Stimulated activated CD4-positive, alpha-beta T cell treated with anti-CD3 and anti-CD28 coated beads, TNF-alpha, amount 100 ng/mL, for 4 hours (primary cell): ENCODE results near the gene WDTC1.
"Not testable (repeated sequence)": the region's sequence is repeated elsewhere in the genome, so short reads cannot be mapped to it uniquely, and the experiment has no call there.

ENCODE experiments used
- DNase-seq, 3 experiments: peaks; one replicate each; pipeline ENCODE4 v3.0.0-alpha.2; 2020; ENCODE audit warnings: low read depth in 3 of 3

The WDTC1 gene, protein sequence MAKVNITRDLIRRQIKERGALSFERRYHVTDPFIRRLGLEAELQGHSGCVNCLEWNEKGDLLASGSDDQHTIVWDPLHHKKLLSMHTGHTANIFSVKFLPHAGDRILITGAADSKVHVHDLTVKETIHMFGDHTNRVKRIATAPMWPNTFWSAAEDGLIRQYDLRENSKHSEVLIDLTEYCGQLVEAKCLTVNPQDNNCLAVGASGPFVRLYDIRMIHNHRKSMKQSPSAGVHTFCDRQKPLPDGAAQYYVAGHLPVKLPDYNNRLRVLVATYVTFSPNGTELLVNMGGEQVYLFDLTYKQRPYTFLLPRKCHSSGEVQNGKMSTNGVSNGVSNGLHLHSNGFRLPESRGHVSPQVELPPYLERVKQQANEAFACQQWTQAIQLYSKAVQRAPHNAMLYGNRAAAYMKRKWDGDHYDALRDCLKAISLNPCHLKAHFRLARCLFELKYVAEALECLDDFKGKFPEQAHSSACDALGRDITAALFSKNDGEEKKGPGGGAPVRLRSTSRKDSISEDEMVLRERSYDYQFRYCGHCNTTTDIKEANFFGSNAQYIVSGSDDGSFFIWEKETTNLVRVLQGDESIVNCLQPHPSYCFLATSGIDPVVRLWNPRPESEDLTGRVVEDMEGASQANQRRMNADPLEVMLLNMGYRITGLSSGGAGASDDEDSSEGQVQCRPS

GRCh38 chr1:27234049-27234882, at the start of gene WDTC1:
WDTC1 (plus strand) TSS chr1:27234632; CDS start chr1:27261055, 26,423 bp downstream.
- DNase-seq = peak; percentile 95 to 98 (median 96)

GRCh38 chr1:27184665-27185064, 49.8 kb upstream of the WDTC1 start:
- DNase-seq = not testable (repeated sequence)

- DNase-seq = no peak
These were observed 42.3 kb upstream of the WDTC1 start for GRCh38 chr1:27192039-27192529.

DNA sequence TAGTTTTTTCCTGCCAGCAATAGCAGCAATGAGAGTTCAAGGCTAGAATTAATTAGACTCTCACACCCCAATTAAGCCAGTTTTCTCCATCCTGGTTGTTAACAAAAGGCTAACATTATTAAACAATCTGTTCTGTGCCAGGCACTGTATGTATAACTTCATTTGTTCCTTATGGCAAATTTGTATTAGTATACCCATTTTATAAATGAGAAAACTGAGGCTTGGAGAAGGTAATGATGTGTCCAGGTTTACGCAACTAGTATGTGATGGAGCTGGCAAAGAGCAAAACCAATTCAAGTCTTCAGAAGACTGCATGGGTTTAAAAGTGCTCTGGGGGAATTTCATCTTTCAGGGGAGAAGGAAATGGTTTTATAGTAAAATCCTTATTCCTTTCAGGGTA, 41.2 kb upstream of the WDTC1 start:
- DNase-seq = no peak

DNA sequence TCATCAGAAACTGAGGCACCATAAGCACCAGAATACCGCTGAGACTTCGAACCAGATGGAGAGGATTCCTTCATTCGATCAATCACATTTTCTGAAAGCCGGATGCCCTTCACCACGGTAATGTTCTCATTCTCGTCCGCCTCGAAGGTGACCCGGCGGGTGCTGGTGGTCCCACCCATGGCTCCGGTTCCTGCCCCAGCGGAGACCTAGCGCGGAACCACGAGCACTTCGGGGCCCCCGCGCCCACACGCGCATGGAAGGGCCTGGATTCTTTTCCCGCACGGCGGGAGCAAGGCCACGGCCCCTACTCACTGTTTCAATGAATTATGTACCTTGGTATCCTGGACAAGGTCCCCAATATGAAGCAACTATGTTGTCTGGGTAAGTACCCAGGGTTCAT, 33.1 kb upstream of the WDTC1 start:
- no peak for DNase-seq

DNA sequence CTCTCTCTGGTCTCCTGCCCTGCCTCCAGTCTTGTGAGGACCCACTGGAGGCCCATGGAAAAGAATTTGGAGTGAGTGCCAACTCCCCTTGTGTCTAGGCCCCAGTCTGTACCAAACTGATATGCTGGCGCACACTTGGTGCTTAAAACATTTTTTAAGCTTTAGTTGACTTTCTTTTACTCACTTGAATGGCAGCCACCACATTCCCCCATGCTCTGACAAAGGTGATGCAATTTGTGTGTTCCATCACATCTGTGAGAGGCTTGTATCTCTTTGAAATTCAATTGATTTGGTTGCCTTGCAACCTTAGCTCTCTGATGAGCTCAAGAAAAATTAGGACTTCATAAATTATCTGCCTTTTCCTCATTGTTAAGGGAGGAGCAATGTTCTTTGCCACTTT, 30.5 kb upstream of the WDTC1 start:
- no peak for DNase-seq

- not testable (repeated sequence) for DNase-seq
These were observed 27.2 kb upstream of the WDTC1 start for GRCh38 chr1:27207238-27207637.

DNA sequence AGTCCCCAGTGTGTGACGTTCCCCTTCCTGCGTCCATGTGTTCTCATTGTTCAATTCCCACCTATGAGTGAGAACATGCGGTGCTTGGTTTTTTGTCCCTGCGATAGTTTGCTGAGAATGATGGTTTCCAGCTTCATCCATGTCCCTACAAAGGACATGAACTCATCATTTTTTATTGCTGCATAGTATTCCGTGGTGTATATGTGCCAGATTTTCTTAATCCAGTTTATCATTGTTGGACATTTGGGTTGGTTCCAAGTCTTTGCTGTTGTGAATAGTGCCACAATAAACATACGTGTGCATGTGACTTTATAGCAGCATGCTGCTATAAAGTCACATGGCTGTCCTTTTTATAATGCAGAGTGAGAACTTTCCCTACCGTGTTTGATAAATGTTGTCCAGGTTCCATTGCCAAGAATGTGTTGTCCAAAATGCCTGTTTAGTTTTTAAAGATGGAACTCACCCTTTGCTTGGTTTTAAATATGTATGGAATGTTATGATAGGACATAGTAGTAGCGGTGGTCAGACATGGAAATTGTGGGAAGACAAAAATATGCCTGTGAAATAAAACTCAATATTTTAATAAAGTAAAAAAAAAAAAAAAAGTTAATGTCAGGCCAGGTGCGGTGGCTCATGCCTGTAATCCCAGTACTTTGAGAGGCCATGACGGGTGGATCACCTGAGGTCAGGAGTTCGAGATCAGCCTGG, 26.1 kb upstream of the WDTC1 start:
- DNase-seq = not testable (repeated sequence)

DNA sequence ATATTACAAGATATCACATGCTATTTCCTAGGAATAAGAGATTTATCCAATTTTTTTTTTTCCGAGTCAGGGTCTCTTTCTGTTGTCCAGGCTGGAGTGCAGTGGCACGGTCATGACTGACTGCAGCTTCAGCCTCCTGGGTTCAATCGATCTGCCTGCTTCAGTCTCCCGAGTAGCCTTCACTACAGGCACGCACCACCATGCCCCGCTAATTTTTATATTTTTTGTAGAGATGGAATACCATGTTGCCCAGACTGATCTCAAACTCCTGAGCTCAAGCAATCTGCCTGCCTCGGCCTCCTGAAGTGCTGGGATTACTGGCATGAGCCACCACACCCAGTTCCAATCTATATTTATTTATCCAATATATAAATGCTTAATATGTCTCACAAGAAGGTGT, 18.0 kb upstream of the WDTC1 start:
- DNase-seq = no peak

DNA sequence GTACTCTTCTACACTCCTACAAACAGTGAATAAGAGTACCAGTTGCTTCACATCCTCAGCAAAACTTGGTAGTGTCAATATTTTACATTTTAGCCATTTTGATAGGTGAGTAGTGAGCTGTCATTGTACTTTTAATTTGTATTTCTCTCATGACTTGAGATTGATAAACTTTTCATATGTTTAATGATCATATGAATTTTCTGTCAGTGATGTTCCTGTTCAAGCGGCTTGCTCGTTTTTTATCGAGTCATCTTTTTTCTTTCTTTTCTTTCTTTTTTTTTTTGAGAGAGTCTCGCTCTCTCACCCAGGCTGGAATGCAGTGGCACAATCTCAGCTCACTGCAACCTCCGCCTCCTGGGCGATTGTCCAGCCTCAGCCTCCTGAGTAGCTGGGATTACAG, 17.0 kb upstream of the WDTC1 start:
- DNase-seq = no peak

- no peak for DNase-seq
These were observed 15.7 kb upstream of the WDTC1 start for GRCh38 chr1:27218736-27219135.

GRCh38 chr1:27220096-27220495, 14.3 kb upstream of the WDTC1 start:
- DNase-seq = no peak

- not testable (repeated sequence) for DNase-seq
These were observed 13.5 kb upstream of the WDTC1 start for GRCh38 chr1:27220702-27221497.

- DNase-seq = no peak
These were observed 8.8 kb upstream of the WDTC1 start for GRCh38 chr1:27225621-27226020.

DNA sequence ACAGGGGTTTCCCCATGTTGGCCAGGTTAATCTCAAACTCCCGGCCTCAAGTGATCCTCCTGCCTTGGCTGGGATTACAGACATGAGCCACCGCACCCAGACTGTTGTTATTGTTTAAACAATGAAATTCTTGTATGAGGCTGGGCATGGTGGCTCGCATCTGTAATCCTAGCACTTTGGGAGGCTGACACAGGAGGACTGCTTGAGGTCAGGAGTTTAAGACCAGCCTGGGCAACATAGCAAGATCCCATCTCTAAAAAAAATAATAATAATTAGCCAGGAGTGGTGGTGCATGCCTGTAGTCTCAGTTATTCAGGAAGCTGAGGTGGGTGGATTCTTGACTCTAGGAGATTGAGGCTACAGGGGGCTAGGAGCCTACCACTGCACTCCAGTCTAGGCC, 6.7 kb upstream of the WDTC1 start:
- DNase-seq = no peak

- DNase-seq = no peak
These were observed 774 bp upstream of the WDTC1 start for GRCh38 chr1:27233667-27234048.

DNA sequence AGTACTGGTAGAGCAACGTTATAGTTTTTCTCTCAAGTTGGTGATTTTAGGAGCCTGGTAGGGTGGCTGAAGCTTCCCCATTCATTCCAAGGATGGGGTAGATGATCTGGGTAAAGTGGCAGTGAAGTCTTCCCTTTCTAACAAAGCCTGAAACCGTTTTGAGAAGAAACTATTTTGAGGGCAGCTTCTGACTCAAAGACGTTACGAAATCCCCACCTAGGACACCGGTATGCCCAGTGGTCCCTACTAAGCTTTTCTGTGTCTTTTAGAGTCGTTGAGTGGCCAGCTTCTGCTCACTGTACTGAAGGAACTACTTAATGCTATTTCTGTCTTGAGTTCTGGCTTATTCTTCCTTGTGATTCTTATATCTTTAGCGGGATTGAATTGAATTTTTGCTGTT, 1.4 kb downstream of the WDTC1 start:
- DNase-seq = no peak

GRCh38 chr1:27237112-27237511, 2.7 kb downstream of the WDTC1 start:
- DNase-seq = no peak

DNA sequence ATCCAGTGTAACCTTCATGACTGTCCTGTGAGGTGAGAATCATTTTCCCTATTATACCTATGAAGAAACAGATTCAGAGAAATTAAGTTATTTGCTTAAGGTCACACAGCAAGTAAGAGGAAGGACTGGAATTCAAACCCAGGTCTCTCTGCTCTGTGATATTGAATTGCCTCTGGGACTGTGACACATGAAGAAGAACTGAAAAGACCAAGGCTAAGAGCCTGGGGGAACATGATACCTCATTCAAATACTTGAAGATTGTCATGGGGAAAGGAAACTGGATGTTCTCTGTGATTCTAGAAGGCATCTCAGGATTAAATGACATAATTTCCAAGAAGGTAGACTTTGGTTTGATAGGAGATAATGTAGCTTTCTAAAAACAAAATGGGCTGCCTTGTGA, 3.6 kb downstream of the WDTC1 start:
- no peak for DNase-seq

GRCh38 chr1:27241677-27242076, 7.2 kb downstream of the WDTC1 start:
- DNase-seq = no peak

DNA sequence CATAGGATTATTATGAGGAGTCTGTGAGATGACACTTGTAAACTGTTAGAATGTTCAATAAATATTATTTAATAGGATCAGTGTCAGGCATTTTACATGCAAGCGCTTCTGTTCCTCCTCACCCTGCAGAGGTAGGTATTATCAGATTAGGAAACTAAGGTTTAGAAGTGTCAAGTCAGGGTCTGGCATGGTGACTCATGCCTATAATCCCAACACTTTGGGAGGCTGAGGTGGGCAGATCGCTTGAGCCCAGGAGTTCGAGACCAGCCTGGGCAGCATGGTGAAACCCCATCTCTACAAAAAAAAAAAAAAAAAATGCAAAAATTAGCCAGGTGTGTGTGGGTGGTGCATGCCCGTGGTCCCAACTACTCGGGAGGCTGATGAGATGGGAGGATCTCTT, 9.2 kb downstream of the WDTC1 start:
- DNase-seq = not testable (repeated sequence)
